GM19043 (cell line): ENCODE measurements around the gene TOM1L1.
A peak's percentile ranks its signal among the peaks of the same experiment; 100 is the strongest.
"Not testable (repeated sequence)": the region's sequence is repeated elsewhere in the genome, so short reads cannot be mapped to it uniquely, and the experiment has no call there.

Experiments
- ATAC-seq: cut with Tn5 transposase; IDR thresholded peaks from one replicate; pipeline ENCODE4 v1.9.1; 2021; ENCODE audit warnings: low read depth; ENCODE audit not compliant: unreplicated experiment

Gene TOM1L1, protein sequence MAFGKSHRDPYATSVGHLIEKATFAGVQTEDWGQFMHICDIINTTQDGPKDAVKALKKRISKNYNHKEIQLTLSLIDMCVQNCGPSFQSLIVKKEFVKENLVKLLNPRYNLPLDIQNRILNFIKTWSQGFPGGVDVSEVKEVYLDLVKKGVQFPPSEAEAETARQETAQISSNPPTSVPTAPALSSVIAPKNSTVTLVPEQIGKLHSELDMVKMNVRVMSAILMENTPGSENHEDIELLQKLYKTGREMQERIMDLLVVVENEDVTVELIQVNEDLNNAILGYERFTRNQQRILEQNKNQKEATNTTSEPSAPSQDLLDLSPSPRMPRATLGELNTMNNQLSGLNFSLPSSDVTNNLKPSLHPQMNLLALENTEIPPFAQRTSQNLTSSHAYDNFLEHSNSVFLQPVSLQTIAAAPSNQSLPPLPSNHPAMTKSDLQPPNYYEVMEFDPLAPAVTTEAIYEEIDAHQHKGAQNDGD

DNA sequence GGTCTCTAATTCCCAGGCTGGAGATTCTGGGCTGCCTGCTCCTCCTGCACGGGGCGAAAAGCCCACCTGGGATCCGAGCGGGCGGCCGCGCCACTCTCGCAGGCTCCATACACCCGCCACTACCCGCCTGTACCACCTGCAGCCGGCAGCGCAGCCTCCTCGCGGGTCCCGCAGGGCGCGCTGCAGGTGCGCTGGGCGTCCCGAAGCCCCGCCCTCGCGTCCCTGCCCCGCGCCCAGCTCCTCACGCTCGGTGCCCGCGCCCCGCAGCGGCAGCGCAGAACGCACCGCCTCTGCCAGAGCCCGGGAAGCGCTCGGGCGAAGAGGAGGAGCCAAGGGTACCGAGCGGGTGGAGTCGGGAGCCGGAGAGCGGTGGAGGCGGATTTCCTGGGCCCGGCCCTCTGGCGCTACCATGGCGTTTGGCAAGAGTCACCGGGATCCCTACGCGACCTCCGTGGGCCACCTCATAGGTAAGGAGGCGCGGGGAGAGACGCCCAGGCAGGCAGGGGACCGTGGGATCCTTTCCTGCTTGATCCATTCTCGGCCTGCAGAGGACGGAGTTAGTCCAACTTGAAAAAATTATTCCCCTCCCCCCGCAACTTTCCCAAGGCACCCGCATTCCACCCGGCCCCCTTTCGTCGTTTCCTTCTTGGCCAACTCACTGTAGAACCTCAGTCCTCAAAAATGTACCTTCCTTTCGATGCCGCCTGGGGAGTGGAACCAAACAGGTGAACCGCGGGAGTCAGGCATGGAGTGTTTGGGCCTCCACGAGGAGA is at the start of gene TOM1L1:
Gene TOM1L1, plus strand, starts transcription at position 396 of the 773 bp plus-strand sequence. Its CDS starts 14 bp downstream, at position 410.
- peak; percentile 71 for ATAC-seq

GRCh38 chr17:54859187-54859586 is 41.5 kb upstream of the TOM1L1 start:
- ATAC-seq: no peak

GRCh38 chr17:54860617-54861470 is 39.8 kb upstream of the TOM1L1 start:
- no peak for ATAC-seq

DNA sequence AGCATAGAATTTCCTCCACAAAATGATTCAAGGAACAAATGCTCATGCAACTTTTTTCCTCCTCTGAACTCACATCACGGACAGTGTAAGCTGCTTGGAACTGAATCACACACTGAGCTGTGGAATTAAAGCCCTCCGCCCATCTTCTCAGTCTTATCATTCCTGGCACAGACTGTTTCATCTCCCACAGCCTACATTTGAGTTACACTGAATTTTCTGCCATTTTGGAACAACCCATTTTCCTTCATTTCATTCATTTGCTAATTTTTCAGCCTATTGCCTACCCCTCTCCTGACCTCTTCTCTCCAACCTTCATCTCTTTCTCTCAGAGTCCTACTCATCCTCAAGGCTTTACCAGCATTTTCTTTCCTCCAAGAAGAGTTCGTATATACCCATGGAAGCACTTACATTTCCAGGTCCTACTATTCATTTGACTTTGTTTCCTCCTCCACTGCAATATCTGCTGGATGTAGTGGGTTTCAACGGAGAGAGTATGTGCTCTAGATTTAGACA is 39.1 kb upstream of the TOM1L1 start:
- ATAC-seq: no peak

GRCh38 chr17:54863176-54863575 is 37.5 kb upstream of the TOM1L1 start:
- no peak for ATAC-seq

GRCh38 chr17:54864070-54864469 is 36.6 kb upstream of the TOM1L1 start:
- ATAC-seq: no peak

DNA sequence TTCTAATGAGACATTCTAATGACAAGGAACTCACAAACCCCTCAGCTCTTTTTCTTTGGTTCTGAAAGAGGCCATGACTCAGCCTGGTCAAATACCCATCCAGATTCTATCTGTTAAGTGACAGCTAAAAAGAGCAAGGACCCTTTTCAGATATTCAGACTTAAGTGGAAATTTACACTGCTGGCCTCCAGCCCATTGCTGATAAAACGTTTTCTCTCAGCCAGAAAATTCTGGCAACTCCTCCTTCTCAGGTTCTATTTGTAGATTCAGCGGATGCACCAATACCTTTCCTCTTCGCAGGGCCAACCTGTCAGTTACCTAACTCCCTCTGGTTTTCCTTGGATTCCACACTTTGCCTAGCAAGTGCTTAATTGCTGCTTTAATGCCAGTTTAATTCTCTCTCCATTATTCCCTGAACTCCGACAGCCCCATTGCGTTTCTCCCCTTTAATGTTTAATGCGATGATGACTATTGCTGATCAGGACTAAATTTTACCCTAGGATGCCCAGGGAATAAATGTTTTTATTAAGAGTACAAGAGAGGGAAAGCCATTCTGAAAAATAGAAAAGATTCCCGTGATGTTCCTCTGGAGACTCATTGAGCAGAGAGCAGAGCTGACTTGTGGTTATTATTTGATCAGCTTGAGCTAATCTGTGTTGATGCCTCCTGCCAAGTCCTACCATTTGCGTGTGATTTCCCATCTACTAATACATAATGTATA is 35.9 kb upstream of the TOM1L1 start:
- ATAC-seq: no peak

- ATAC-seq: no peak
Observed at GRCh38 chr17:54867634-54868033, 33.0 kb upstream of the TOM1L1 start.

- no peak for ATAC-seq
Observed at GRCh38 chr17:54870671-54871175, 29.9 kb upstream of the TOM1L1 start.

- not testable (repeated sequence) for ATAC-seq
Observed at GRCh38 chr17:54875906-54876305, 24.7 kb upstream of the TOM1L1 start.

DNA sequence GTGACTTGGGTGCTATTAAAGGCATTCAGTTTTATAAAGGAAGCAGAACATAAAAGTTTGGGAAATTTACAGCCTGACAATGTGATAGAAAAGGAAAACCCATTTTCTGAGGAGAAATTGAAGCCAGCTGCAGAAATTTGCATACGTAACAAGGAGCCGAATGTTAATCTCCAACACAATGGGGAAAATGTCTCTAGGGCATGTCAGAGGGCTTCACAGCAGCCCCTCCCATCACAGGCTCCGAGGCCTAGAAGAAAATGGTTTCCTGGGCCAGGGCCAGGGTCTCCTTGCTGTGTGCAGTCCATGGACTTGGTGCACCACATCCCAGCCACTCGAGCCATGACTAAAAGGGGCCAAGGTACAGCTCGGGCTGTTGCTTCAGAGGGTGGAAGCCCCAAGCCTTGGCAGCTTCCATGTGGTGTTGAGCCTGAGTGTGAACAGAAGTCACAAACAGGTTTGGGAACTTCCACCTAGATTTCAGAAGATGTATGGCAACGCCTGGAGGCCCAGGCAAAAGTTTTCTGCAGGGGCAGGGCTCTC is 23.9 kb upstream of the TOM1L1 start:
- ATAC-seq: no peak

DNA sequence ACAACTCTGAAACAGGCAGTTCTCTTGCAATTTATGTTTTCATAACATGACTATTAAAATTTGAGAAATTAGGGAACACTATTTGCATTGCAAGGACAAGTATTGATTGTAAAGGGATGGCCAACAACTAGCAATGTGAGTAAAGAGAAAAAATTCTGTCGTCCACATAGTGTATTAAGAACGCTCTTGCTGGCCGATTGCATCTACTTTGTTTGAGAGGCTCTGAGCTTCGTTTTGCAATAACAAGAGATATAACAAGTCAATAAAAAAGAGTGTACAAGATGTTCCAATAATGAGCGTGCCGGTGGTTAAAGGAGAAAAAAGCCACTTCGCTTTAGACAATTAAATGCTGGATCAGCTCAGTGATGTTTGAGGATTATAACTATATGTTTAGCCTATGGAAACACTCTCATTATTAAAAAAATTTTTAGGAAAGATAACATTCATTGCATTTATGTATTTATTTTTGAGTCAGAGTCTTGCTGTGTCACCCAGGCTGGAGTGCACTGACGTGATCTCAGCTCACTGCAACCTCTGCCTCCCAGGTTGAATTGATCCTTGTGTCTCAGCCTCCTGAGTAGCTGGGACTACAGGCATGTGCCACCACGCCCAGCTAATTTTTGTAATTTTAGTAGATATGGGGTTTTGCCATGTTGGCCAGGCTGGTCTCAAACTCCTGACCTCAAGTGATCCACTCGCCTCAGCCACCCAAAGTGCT is 19.2 kb upstream of the TOM1L1 start:
- no peak for ATAC-seq

DNA sequence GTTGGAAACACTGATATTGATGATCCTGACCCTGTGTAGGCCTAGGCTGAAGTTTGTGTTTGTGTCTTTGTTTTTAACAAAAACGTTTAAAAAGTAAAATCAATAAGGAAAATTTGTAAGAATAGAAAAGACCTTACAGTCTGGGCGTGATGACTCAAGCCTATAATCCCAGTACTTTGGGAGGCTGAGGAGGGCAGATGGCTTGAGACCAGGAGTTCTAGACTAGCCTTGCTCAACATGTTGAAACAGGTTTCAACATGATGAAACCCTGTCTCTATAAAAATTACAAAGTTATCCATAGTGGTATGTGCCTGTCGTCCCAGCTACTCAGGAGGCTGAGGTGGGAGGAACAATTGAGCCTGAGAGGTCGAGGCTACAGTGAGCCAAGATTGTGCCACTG is 18.3 kb upstream of the TOM1L1 start:
- ATAC-seq: no peak

DNA sequence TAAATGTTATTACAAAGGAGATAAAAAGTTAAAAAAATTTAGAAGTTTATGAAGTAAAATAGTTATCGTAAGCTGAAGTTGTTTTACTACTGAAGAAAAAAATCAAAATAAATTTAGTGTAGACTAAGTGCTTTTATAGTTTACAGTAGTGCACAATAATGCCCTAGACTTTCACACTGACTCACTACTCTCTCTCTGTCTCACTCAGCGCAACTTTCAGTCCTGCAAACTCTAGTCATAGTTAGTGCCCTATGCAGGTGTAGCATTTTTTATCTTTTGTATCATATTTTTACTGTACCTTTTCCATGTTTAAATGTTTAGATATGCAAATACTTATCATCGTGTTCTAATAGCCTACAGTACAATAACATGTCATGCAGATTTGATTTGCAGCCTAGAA is 17.7 kb upstream of the TOM1L1 start:
- ATAC-seq: no peak

GRCh38 chr17:54883939-54884338 is 16.7 kb upstream of the TOM1L1 start:
- no peak for ATAC-seq

DNA sequence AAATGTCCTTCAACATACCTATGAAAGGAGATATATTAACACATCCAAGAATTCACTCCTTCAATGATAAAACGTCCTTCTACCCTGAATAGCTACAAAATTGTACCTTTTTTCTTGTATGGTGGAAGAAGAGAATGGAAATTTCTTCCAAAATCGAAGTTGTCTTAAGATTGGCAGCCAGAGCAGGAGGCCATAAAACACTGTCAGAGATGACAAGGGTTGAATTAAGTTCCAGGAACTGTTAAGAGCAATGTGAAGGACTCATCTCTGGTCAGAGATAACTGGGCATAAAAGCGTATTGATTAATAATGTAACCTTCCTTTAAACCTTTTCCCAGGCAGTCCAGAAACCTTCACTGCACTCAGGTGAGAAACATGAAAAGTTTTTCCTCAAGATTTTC is 12.9 kb upstream of the TOM1L1 start:
- no peak for ATAC-seq

DNA sequence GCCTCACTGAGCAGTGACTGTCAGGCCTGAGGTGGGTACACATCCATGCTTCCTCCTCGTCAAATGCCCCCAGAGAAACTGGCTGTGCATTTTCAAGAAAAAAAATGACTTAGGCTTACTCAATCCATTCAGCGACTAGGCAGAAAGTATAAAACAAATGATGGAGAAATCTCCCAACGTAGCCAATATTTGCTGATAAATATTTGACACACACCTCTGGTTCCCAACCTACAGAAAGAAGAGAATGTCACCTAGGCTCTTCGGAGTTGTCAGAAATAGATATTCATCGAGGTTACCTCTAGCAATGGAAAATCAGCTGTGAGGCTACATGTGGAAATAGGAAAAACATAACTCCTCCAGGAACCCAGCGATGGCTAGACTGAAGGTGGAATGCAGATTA is 12.4 kb upstream of the TOM1L1 start:
- ATAC-seq: no peak

DNA sequence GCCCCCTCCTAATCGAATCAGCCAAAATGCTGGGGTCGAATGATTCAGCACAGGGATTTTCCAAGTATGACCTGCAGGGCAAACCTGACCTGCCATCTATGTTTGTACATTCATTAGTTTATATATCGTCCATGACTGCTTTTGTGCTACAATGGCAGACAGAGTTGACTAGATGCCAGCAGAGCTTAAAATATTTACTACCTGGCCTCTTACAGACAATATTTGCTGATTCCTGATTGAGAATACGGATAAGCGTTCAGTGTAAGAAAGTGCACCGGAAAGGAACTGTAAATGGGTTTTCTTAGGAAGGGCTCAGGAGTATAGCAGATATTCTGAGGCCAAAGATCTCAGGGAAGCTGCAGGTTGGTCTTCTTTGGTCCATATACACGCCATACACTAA is 11.7 kb upstream of the TOM1L1 start:
- ATAC-seq: no peak
